Activated T-helper 2 cell treated with anti-CD3 and anti-CD28 coated beads, Interferon-gamma antibody, Interleukin-2, Interleukin-4, amounts not matched to agents 10 μg/mL and 5 μg/mL and 100 μg/mL, durations not matched to agents 14 hours and 24 hours and 36 hours (primary cell): Measurements from ENCODE around the gene TSPAN33. TPM values are rescaled to one million over a fixed set of nuclear protein-coding genes. Genes with fewer than 3 reads are reported as not detected.
A peak's percentile ranks its signal among the peaks of the same experiment; 100 is the strongest.
"Not testable (repeated sequence)": the region's sequence is repeated elsewhere in the genome, so short reads cannot be mapped to it uniquely, and the experiment has no call there.

ENCODE experiments used
- DNase-seq: peaks from one replicate; pipeline ENCODE4 v3.0.0; 2021; ENCODE audit warnings: low spot score
- H3K27ac Mint-ChIP-seq: one replicate; pipeline ENCODE4 v1.8.0; 2021; ENCODE audit warnings: mixed read lengths
- H3K27me3 Mint-ChIP-seq: one replicate; pipeline ENCODE4 v1.8.0; 2021; ENCODE audit warnings: low read depth, mixed read lengths
- H3K36me3 Mint-ChIP-seq: one replicate; pipeline ENCODE4 v1.8.0; 2021; ENCODE audit warnings: low read depth, mixed read lengths
- H3K4me1 Mint-ChIP-seq: one replicate; pipeline ENCODE4 v1.8.0; 2021; ENCODE audit warnings: low read depth, mixed read lengths
- H3K4me3 Mint-ChIP-seq: one replicate; pipeline ENCODE4 v1.8.0; 2021; ENCODE audit warnings: low read depth, mild to moderate bottlenecking, moderate library complexity, mixed read lengths
- H3K9me3 Mint-ChIP-seq: one replicate; pipeline ENCODE4 v1.8.0; 2021; ENCODE audit warnings: mixed read lengths
- intact Hi-C: fragments of 100-400 bp; cut with micrococcal nuclease; formaldehyde crosslinking; loops from one replicate; pipeline ENCODE4 v1.15.1; 2023
- total RNA-seq: library from RNA; stranded (reverse); gene quantifications from 2 replicates; pipeline ENCODE4 v1.2.3, GENCODE V29; 2022

TSPAN33 gene
- total RNA-seq, 1 donor from 2014 or later: 5.5 TPM

- Mint-ChIP-seq H3K36me3 (peaks cover 3% of the 10 kb centered on the region), H3K9me3 (no peaks in the 10 kb centered on the region), H3K27ac (no peak overlapping the region), H3K27me3 (peaks cover 21% of the 10 kb centered on the region), H3K4me3 (peak overlapping the region; percentile 56), H3K4me1 (peaks cover 13% of the 10 kb centered on the region)
- no peak for DNase-seq
- intact Hi-C loops: loop anchor here (2.0 kb wide), 1 partner anchor 46 kb away; no protein-coding TSS in a partner anchor
Observed at GRCh38 chr7:129168231-129169021, 23.9 kb downstream of the TSPAN33 start.

DNA sequence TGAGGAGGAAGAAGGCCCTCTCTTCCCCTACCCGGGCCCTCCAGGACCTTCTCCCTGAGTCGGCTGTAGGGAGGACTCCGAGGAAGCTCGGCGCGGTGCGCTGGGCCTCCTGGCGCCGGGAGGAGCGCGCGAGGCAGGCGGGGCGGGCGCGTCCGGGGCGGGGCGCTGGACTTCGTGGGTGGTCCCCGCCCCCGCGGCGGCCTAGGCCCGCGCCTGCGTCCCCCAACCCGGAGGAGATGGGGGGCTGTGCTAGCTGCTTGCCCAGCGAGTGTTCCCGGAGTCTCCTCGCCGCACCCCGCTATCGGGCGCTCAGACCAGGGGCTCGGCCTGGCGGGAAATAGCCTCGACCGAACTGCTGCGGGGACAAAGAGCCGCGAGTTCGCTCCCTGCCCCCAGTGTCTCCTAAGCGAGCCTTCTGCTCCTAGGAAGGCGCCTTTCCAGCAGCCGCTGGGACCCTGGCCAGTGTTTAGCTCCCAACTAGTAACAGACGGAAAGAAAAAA is 24.7 kb downstream of the TSPAN33 start:
- no peaks in the 10 kb centered on the region for H3K9me3 Mint-ChIP-seq
- H3K4me3 Mint-ChIP-seq: peak overlapping the region; percentile 69
- DNase-seq: peak; percentile 22
- no peak overlapping the region for H3K27ac Mint-ChIP-seq
- peaks cover 3% of the 10 kb centered on the region for H3K36me3 Mint-ChIP-seq
- H3K4me1 Mint-ChIP-seq: peaks cover 13% of the 10 kb centered on the region
- peaks cover 22% of the 10 kb centered on the region for H3K27me3 Mint-ChIP-seq
- intact Hi-C loops: loop anchor here (2.0 kb wide), 1 partner anchor 46 kb away; no protein-coding TSS in a partner anchor

DNA sequence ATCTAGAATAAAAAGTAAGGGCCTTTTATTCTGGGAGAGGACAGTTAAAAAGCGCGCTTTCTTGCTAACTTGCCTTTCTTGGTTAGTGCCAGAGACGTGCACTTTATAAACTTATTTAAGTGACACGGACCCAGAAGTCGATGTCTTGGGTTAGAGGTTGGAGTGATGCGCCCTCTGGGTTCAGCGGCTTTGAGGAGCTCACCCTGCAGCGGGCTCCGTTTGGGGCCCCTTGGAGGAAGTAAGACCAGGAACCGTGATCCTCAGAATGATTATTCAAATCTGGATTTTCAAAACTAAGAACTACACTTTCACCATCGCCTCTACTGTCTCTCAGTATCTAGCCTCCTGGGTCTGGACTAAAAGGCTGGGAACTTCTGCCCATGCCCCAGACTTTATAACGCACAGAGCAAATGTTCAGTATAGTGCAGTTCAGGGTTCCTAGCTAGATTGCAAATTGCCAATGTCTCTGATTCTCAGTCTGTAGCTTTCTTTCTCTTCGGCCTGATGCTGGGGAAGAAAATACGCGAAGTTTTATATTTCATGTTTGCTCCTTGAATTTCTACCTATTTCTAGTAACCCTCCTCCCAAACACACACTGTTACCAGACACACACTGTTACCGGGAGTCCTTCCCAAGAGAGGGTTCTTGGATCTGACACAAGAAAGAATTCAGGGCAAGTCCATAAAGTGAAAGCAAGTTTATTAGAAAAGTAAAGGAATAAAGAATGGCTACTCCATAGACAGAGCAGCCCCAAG is 25.4 kb downstream of the TSPAN33 start:
- DNase-seq: no peak
- peak overlapping the region; percentile 58 for H3K27ac Mint-ChIP-seq

DNA sequence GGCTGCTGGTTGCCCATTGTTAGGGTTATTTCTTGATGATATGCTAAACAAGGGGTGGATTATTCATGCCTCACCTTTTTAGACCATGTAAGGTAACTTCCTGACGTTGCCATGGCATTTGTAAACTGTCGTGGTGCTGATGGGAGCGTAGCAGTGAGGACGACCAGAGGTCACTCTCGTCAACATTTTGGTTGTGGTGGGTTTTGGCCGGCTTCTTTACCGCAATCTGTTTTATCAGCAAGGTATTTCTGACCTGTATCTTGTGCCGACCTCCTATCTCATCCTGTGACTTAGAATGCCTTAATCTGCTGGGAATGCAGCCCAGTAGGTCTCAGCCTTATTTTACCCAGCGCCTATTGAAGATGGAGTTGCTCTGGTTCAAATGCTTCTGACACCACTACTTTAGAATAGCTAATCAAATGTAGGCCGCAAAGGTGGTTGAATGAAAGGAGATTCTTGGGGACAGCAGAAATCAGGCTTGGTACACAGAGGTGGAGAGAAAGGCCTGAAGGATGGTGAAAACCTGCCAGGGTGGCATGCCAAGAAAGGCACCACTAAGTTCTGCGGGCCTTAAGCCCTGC is 26.0 kb downstream of the TSPAN33 start:
- peaks cover 13% of the 10 kb centered on the region for H3K4me1 Mint-ChIP-seq
- H3K27ac Mint-ChIP-seq: no peak overlapping the region
- no peak for DNase-seq
- no peaks in the 10 kb centered on the region for H3K36me3 Mint-ChIP-seq
- intact Hi-C loops: no loop called here
- peaks cover 25% of the 10 kb centered on the region for H3K27me3 Mint-ChIP-seq
- H3K4me3 Mint-ChIP-seq: no peak overlapping the region
- no peaks in the 10 kb centered on the region for H3K9me3 Mint-ChIP-seq

More for the DNA sequence above, 25.4 kb downstream of the TSPAN33 start:
- intact Hi-C loops: loop anchor here (2.0 kb wide), 1 partner anchor 47 kb away; no protein-coding TSS in a partner anchor
- Mint-ChIP-seq H3K4me1 (peaks cover 13% of the 10 kb centered on the region), H3K4me3 (peak overlapping the region; percentile 69), H3K9me3 (no peaks in the 10 kb centered on the region), H3K27me3 (peaks cover 25% of the 10 kb centered on the region), H3K36me3 (peaks cover 3% of the 10 kb centered on the region)

- H3K4me3 Mint-ChIP-seq, intact Hi-C loops, H3K36me3 Mint-ChIP-seq, H3K9me3 Mint-ChIP-seq, H3K27ac Mint-ChIP-seq, DNase-seq: not testable (repeated sequence)
- Mint-ChIP-seq H3K4me1 (peaks cover 10% of the 10 kb centered on the region), H3K27me3 (peaks cover 33% of the 10 kb centered on the region)
Observed at GRCh38 chr7:129173861-129174260, 29.4 kb downstream of the TSPAN33 start.

DNA sequence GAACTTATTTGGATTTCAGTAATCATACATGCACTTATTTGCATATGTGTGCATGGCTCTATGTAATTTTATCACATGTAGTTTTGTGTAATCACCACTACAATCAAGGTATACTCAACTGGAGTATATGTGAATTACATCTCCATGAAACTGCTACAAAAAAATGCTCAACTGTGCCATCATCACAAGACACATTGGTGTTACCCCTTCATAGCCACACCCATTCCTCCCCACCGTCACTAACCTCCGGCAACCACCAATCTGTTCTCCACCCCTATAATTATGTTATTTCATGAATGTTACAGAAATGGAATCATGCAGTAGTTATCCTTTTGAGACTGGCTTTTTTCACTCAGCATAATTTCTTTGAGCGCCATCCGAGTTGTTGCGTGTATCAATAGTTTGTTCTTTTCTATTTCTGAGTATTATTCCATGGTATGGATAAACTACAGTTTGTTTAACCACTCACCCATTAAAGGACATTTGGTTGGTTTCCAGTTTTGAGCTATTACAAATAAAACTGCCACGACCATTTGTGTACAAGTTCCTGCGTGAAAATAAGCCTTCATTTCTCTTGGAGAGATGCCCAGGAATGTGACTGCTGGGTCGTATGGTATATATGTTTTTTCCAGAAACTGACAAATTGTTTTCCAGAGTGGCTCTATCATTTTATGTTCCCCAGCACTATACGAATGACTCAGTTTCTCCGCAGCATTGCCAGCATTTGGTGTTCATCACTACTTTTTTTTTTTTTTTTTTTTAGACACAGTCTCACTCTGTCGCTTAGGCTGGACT is 32.6 kb downstream of the TSPAN33 start:
- H3K27ac Mint-ChIP-seq: no peak overlapping the region
- H3K9me3 Mint-ChIP-seq: no peaks in the 10 kb centered on the region
- peaks cover 36% of the 10 kb centered on the region for H3K27me3 Mint-ChIP-seq
- no peaks in the 10 kb centered on the region for H3K4me1 Mint-ChIP-seq
- no peak for DNase-seq
- H3K36me3 Mint-ChIP-seq: no peaks in the 10 kb centered on the region
- no peak overlapping the region for H3K4me3 Mint-ChIP-seq
- intact Hi-C loops: no loop called here

- no peak for DNase-seq
- Mint-ChIP-seq H3K4me3 (no peak overlapping the region), H3K27me3 (peaks cover 42% of the 10 kb centered on the region), H3K27ac (no peak overlapping the region), H3K36me3 (no peaks in the 10 kb centered on the region), H3K4me1 (peaks cover 2% of the 10 kb centered on the region), H3K9me3 (no peaks in the 10 kb centered on the region)
- intact Hi-C loops: no loop called here
Observed at GRCh38 chr7:129184981-129185670, 40.6 kb downstream of the TSPAN33 start.

GRCh38 chr7:129186749-129187260 is 42.3 kb downstream of the TSPAN33 start:
- H3K36me3 Mint-ChIP-seq: no peaks in the 10 kb centered on the region
- DNase-seq: no peak
- H3K27ac Mint-ChIP-seq: no peak overlapping the region
- H3K4me1 Mint-ChIP-seq: peaks cover 2% of the 10 kb centered on the region
- H3K9me3 Mint-ChIP-seq: no peaks in the 10 kb centered on the region
- intact Hi-C loops: no loop called here
- H3K4me3 Mint-ChIP-seq: no peak overlapping the region
- H3K27me3 Mint-ChIP-seq: peaks cover 51% of the 10 kb centered on the region

DNA sequence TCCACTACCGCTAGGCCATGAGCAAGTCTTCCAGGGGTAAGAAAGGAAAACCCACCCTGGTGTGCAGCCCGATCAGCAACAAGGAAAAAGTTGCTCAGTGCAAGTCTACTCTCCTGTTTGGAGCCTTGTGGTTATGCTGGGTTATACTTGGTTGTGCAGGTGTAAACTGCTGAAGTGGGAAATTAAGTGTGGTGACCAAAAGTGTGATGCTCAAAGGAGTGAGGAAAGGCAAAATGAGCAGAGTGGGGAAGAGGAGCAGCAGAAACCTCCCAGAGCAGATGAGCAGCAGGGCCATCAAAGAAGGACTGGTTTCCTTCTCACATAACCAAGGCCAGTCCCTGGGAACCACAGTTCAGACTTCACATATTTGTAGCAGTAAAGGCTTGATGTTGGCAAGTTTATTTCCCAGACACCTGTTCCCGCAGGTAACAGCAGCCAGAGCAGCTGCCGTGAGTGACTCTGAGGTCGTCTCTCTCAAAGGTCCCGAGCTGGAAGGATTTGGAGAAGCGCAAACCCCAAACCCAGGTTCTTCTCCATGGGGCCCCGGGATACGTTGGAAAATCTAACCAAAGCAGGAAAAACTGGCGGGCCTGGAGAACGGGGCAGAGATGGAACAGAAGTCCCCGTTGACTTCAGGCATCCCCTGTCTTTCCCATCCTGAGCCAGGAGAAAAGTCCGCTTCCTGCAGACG is 43.3 kb downstream of the TSPAN33 start:
- peak overlapping the region; percentile 65 for H3K4me3 Mint-ChIP-seq
- no peaks in the 10 kb centered on the region for H3K36me3 Mint-ChIP-seq
- no peak overlapping the region for H3K27ac Mint-ChIP-seq
- intact Hi-C loops: no loop called here
- peaks cover 57% of the 10 kb centered on the region for H3K27me3 Mint-ChIP-seq
- DNase-seq: no peak
- no peaks in the 10 kb centered on the region for H3K9me3 Mint-ChIP-seq
- peaks cover 2% of the 10 kb centered on the region for H3K4me1 Mint-ChIP-seq

- peak within 1 kb of the TSS; percentile 65 for H3K4me3 Mint-ChIP-seq
- no peak within 1 kb of the TSS for H3K27ac Mint-ChIP-seq
- no peak for DNase-seq
- peaks cover 2% of the 10 kb centered on the region for H3K4me1 Mint-ChIP-seq
- H3K9me3 Mint-ChIP-seq: no peaks in the 10 kb centered on the region
- intact Hi-C loops: no loop called here
- H3K36me3 Mint-ChIP-seq: no peaks in the 10 kb centered on the region
- H3K27me3 Mint-ChIP-seq: peaks cover 60% of the 10 kb centered on the region
Observed at GRCh38 chr7:129188372-129188891, 43.9 kb downstream of the TSPAN33 start, which contains the start of gene SMO. TSS of gene SMO (plus strand) at chr7:129188633. CDS start at chr7:129189152, 519 bp downstream.
